HG03521 (cell line): ENCODE measurements around the gene CFAP251.
"Not testable (repeated sequence)": the region's sequence is repeated elsewhere in the genome, so short reads cannot be mapped to it uniquely, and the experiment has no call there.

Experiments used
- ATAC-seq: cut with Tn5 transposase; IDR thresholded peaks from one replicate; pipeline ENCODE4 v1.9.1; 2021; ENCODE audit warnings: mild to moderate bottlenecking, moderate library complexity; ENCODE audit not compliant: unreplicated experiment

The CFAP251 gene

DNA sequence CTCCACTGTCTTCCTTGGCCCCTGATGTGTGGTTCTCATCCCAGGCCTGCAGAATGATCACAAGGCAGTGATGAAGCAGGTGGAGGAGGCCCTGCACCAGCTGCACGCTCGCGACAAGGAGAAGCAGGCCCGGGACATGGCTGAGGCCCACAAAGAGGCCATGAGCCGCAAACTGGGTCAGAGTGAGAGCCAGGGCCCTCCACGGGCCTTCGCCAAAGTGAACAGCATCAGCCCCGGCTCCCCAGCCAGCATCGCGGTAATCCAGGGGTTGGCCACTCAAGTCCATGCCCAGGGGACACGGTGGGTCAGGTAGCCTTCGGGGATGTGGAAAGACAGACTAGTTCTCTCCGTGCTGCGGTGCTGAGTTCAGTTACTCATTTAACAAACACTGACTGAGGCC is 18.8 kb upstream of the CFAP251 start:
- no peak for ATAC-seq

DNA sequence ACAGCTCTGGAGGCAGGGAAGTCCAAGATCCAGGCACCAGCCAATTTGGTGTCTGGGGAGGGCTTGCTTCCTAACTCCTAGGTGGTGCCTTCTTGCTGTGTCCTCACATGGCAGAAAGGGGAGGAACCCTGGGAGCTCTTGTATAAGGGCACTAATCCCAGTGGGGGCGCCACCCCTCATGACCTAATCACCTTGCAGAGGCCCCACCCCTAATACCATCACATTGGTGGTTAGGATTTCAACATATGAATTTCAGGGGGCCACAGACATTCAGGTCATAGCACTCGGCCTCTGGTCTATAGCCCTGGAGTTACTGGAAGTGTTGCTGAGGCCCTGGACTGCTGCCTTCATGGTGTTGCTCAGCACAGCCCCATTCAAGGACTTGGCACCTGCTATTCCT is 15.2 kb upstream of the CFAP251 start:
- no peak for ATAC-seq

DNA sequence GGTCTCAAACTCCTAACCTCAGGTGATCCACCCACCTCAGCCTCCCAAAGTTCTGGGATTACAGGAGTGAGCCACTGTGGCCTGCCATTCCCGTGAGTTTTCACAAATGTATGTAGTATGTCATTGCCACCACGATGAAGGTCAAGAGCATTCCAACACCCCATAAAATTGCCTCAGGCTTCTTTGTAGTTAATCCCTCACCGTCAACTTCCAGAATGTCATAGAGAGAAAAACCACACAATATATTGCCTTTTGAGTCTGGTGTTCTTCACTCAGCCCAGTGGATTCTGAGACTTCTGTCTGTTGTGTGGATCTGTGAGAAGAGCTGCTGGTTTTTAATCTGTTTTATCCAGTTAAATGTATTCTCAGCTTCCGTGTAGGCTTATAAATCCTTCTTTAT is 12.6 kb upstream of the CFAP251 start:
- no peak for ATAC-seq

DNA sequence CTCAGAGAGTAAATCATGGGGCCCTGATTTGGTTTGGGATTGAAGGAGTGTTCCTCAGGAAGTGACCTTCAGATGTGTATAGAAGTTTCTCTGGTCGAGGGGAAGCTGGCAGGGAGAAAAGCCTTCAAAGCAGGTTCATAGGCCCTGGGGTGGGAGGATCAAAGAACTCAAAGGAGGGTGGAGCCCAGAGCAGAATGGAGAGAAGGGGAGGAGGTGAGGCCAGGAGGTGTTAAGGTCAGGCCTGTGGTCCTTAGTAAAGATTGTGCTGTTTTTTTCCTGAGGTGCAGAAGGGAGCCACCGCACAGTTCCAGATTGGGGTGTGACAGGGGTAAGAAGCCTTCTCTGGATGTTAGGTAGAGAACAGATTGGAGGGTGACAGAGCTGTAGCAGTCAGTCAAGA is 9.7 kb upstream of the CFAP251 start:
- ATAC-seq = no peak

DNA sequence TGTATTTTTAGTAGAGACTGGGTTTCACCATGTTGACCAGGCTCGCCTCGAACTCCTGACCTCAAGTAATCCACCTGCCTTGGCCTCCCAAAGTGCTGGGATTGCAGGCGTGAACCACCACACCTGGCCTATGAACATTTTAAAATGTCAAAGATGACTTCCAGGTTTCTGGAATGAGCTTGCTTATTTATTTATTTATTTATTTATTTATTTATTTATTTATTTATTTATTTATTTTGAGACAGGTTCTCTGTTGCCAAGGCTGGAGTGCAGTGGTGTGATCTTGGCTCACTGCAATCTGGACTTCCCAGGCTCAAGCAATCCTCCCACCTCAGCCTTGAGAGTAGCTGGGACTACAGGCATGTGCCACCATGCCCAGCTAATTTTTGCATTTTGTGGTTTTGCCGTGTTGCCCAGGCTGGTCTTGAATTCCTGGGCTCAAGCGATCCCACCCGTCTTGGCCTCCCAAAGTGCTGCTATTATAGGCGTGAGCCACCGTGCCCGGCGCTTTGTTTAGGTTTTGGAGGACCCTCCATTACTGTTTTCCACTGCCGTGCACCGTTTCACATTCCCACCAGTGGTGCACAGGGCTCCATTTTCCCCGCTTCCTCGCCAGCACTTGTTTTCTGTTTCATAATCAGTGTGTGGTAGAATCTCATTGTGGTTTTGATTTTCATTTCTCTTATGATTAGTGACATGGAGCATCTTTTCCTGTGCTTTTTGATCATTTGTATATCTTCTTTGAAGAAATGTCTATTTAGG is 6.4 kb upstream of the CFAP251 start:
- no peak for ATAC-seq

DNA sequence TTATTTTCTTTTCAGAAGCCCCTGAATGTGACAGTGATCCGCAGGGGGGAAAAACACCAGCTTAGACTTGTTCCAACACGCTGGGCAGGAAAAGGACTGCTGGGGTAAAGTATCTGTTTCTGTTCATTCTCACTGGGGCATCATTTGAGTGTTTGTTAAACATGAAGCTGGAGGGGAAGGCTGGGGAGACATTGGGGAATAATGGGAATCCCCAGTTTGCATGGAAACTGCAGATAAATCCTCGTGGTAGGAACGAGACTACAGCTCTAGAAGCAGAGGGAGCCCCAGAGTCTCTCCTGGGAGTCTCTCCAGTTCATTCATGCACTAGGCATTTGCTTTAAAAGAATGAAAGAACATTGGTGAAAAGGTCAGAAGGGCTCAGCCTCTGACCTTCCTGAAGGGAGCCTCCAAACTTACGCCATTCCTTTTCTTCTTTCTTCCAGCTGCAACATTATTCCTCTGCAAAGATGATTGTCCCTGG is 2.5 kb upstream of the CFAP251 start:
- no peak for ATAC-seq

DNA sequence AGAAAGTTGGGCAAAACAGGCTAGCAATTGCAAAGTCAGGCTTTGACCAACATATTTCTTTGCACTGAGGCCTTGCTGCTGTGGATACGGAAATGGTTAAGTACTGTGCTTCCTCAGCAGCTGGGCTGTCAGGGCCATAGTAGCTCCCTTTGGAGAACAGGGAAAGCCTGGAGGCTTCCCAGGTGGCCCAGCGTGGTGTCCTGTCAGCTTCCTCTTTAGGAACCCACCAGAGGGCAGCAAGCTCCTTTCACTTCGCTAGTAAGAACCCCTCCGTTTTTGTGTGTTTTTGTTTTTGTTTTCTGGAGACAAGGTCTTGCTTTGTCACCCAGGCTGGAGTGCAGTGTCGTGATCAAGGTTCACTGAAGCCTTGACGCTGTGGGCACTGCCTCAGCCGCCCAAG is 1.7 kb upstream of the CFAP251 start:
- ATAC-seq = no peak

DNA sequence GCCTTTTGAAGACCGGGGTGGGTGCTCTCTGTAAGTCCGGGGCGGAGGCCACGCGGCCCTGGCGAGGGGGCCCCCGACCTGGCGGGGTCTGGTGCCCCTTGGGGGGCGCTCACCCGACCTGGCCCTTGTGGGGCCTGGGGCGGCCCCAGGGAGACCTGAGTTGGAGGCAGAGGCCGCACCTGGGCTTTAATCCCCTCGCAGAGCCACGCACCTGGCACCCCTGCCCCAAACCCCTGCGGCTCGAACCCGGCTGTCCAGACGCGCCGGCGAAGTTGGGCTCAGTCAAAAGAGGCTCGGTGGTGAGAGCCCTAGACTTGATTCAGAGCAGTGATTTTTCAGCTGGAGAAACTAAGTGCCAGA is 267 bp downstream of the CFAP251 start:
- ATAC-seq = no peak

DNA sequence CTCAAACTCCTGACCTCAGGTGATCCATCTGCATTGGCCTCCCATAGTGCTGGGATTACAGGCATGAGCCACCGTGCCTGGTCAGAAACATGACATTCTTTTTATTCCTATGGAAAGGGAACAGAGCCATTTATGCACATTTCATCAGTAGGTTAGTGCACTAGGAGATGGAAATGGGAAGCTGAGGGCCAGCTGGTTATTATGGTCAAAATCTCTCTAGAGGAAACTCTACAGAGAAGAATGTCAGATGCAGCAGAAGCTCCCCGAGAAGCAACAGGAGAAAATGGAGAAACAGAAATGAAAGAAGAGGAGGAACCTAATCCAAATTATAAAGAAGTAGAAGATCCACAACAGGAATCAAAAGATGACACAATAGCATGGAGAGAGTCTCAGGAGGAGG is 2.7 kb downstream of the CFAP251 start:
- ATAC-seq = no peak

DNA sequence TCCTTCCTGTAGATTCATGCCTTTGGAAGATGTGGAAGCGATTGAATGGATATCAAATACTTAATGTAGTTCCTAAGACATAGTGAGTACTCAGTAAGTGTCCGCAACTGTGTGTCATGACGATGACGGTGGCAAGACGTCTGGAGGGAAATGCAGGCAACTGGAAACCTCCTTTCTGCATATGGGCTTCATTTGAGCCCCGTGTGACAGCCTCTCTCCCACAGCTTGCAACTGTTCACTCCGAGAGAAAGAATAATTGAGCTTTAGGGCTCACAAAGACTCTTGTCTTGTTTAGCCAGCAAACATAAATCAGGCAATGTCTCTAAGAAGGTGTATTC is 6.9 kb downstream of the CFAP251 start:
- ATAC-seq = no peak

DNA sequence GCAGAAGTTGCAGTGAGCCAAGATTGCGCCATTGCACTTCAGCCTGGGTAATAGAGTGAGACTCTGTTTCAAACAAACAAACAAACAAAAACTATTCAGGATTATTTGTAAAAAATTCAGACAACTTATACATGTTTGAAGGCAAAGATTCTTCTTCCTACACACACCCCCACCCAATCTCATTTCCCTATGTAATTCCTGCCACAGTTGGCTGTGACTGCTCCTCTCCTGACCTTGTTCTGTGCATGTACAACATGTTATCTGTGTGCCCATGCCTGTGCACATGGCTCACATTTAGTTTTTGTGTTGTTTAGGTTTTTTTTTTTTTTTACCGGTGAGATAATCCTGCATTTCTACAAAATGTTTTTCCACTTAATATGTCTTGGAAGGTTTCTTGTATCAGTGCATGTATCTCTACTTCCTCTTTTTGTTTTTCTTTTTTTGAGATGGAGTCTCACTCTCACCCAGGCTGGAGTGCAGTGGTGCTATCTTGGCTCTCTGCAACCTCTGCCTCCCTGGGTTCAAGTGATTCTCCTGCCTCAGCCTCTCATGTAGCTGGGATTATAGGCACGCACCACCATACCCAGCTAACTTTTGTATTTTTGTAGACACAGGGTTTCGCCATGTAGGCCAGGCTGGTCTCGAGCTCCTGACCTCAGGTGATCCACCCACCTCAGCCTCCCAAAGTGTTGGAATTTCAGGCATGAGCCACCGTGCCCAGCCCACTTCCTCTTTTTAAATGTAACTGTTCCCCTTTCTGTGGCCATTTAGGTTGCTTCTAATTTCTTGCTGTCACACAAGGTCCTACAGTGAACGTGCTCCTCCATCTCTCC is 8.7 kb downstream of the CFAP251 start:
- ATAC-seq = no peak

DNA sequence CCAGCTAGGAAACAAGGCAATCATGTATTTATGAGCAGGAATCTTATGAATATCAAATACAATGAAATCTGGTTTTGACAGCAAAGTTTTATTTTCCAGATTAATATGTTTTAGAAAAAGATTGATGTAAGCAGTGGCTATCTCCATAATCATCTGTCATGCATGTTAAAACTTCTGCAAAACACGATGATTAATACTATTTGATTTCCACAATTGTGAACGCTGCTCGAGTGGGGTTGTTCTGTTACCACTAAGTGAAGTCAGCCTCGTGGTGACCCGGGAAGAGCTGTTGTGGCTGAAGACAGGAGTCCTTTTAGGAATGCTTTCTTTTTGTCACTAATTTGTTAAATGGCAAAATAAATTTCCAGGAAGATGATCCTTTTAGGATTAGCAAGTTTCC is 9.4 kb downstream of the CFAP251 start:
- ATAC-seq = no peak

DNA sequence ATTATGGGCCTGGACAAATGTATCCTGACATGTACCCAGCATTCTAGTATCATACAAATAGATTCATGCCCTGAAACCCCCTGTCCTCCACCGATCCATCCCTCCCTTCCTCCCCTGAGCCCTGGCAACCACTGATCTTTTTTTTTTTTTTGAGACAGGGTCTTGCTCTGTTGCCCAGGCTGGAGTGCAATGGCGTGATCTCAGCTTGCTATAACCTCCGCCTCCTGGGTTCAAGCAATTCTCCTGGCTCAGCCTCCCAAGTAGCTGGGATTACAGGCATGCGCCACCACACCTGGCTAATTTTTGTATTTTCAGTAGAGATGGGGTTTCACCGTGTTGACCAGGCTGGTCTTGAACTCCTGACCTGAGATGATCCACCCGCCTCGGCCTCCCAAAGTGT is 11.2 kb downstream of the CFAP251 start:
- not testable (repeated sequence) for ATAC-seq

DNA sequence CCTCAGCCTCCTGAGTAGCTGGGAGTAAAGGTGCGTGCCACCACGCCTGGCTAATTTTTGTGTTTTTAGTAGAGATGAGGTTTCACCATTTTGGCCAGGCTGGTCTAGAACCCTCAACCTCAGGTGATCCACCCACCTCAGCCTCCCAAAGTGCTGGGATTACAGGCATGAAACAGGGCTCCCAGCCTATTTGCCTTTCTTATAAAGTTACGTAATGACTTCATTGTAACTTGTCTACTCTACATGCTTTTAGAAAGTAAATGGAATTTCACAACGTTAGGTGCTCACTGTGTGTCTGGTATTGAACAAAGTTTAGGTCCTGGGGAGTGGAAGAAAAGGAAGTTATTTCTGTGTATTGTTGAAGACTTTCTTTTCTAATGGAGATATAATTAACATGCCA is 12.5 kb downstream of the CFAP251 start:
- no peak for ATAC-seq

DNA sequence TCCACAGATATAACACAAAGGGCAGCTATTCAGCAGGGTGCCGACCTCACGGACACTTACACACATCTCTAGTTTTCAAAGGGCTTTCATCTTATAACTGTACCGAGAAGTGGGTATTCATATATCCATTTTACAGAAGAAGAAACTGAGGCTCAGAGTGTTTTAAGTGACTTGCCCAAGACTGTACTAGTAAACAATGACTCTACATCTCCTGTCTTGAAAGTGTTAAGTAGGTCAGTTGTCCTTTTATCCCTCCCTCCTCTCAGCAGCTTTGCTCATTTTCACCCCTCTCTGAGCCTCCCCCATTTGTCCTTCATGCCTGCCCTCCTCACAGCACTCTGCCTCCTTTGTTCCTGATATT is 13.8 kb downstream of the CFAP251 start:
- ATAC-seq = no peak

DNA sequence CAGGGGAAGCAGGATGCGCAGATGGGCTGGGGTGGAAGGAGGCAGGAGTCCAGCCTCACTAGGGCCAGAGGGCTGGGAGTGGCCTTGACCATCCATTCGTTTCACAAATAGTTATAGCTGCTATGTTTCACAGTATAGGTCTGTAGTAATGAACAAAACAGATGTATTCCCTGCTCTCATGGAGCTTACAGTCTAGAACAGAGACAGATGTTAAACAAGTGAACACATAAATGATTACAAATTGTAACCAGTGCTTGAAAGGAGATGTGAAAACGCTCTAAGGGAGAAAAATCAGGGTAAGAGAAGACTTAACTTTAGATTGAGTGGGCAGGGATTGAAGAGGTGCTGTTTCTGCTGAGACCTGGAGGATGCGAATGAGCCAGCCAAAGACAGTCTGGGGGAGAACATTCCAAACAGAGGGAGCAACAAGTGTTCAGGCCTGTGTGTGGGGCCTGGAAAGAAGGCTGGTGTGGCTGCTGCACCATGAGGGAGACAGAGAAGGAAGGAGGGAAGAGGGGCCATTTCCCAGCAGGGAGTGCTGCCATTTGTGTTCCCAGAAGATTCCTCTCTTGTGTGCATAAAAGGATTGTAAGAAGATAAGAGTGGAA is 14.6 kb downstream of the CFAP251 start:
- no peak for ATAC-seq

DNA sequence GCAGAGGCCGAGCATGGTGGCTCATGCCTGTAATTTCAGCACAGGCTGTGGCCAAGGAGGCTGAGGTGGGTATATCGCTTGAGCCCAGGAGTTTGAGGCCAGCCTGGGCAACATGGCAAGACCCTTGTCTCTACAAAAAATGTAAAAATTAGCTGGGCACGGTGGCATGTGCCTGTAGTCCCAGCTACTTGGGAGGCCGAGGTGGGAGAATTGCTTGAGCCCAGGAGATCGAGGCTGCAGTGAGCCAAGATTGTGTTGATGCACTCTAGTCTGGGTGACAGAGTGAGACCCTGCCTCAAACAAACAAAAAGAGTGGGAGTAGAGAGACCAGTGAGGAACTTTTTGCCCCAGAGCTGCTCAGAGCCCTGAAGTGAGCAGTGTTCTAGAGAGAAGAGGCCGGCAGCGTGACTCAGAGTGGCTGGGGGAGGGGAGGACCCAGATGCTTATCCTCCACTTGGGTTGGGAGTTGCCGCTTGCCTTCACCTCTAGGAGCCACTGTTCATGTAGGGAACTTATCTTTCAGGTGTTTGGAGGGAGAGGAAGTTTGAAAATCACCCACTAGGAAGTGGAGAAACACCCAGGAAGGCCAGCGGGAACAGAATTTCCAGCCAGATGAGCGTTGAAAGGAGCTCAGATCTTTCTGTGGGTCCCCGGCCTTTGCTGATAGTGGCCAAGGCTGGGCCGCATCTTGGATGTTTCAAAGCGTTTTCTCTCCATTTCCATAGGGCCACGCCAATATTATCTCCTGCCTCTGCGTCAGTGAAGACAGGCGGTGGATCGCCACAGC is 15.3 kb downstream of the CFAP251 start:
- ATAC-seq = no peak

DNA sequence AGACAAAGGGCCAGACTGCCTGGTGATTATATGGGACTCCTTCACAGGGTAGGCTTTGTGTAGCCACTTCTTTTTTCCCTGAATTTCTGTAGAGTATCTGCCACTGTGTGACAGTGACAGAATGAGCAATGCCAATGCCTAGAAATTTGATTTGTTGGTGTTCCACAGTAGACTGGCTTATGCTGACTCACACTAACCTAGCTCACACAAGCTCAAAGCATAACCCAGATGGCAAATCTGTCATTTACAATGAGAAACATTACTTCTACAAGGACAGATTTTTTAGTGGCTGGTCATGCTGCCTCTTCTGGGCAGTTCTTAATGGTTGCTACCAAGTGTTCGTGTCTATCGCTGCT is 15.9 kb downstream of the CFAP251 start:
- ATAC-seq = no peak

DNA sequence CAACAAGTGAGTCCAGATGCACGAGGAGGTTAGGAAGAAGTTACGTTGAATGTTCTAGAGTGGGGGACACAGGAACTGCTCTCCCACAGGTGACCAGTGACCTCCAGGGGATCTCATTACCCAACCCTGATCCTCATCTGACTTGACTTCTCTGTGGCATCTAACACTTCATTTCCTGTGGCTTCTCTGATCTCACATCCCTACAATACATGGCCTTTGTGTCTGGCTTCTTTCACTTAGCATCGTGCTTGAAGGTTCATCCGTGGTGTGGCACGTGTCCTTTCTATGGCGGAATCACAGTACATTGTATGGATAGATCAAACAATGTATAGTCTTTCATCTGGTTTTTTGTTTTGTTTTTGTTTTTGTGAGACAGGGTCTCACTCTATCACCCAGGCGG is 19.3 kb downstream of the CFAP251 start:
- no peak for ATAC-seq

DNA sequence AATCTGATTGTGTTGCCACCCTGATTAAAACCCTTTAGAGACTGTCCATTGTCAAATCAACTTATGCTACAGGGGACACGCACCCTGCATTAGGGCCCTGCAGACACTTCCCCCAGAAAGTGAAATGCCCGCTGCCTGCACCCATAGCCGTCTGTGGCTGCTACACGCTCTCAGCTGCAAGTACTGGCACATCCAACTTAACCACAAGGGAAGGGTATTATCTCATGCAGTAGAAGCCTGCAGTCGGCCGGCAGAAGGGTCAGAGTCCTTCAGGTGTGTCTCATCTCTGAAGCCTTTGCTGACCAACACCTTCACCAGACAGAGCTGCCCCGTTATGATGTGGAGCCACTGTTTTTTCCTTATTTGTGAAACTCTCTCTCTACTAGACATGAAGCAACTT is 20.8 kb downstream of the CFAP251 start:
- no peak for ATAC-seq

DNA sequence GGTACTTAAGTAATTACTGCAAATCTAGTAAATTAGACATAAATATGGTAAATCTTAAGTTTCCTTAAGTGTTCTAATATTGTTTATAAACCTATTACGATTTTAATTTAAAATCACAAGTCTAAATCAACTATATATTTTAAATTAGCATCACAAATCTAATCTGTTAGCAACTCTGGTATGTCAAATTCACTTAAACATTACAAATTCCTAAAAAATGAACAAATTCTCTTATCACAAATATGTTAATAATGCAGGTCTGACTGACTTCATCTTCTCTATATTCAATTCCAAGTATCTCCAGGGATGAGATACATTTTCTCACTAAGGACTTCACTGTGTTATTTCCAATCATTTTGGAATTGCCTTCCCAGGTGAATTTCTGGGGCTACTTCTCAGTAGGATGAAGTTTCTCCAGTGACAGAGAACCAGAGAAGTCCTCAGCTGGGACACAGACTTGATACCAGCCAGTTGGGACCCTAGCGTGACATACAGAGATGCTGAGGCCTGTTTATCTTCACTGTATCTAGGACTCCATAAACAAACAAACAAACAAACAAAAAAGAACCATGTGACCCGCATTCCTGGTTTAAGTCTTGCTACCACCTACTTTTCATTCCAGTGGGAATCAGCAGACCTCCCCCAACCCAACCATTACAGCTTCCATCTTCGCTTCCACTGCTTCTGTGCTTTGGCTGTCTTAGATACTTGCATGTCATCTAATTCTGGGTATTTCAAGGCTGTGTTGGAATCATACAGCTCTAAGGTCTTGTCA is 21.8 kb downstream of the CFAP251 start:
- no peak for ATAC-seq
